Smooth muscle cell of the brain vasculature (primary cell): Measurements from ENCODE around the gene FAIM.
"Not testable (repeated sequence)": the region's sequence is repeated elsewhere in the genome, so short reads cannot be mapped to it uniquely, and the experiment has no call there.

Source experiments
- DNase-seq: peaks from one replicate; pipeline ENCODE4 v3.0.0-alpha.2; 2012; ENCODE audit warnings: low read depth, low spot score

FAIM gene

GRCh38 chr3:138678874-138679392, 70.4 kb downstream of the FAIM start:
- no peak for DNase-seq

GRCh38 chr3:138680974-138681373, 72.4 kb downstream of the FAIM start:
- DNase-seq, result not testable (repeated sequence)

- DNase-seq, result no peak
Observed at GRCh38 chr3:138681463-138682220, 73.1 kb downstream of the FAIM start.

- no peak for DNase-seq
Observed at GRCh38 chr3:138682648-138683047, 74.1 kb downstream of the FAIM start.
